Fibroblast of peridontal ligament (primary cell): ENCODE results near the gene NXF1.
"Not testable (repeated sequence)": the region's sequence is repeated elsewhere in the genome, so short reads cannot be mapped to it uniquely, and the experiment has no call there.

Source experiments
- DNase-seq: peaks from one replicate; pipeline ENCODE4 v3.0.0-alpha.2; 2010; ENCODE audit errors: extremely low read depth

Gene NXF1

GRCh38 chr11:62832336-62833234 is 27.3 kb upstream of the NXF1 start, which contains the start of gene TEX54:
Gene TEX54, minus strand, starts transcription at chr11:62832841.
- DNase-seq: no peak

GRCh38 chr11:62831520-62832335 is 26.5 kb upstream of the NXF1 start, which contains the start of gene STX5:
Gene STX5, minus strand, starts transcription at chr11:62832051. Its CDS starts 808 bp downstream, at chr11:62831243.
- DNase-seq: peak; percentile 98

GRCh38 chr11:62830904-62831519 is 25.8 kb upstream of the NXF1 start:
- no peak for DNase-seq

- DNase-seq: not testable (repeated sequence)
Measured at GRCh38 chr11:62828130-62828529, 22.9 kb upstream of the NXF1 start.

DNA sequence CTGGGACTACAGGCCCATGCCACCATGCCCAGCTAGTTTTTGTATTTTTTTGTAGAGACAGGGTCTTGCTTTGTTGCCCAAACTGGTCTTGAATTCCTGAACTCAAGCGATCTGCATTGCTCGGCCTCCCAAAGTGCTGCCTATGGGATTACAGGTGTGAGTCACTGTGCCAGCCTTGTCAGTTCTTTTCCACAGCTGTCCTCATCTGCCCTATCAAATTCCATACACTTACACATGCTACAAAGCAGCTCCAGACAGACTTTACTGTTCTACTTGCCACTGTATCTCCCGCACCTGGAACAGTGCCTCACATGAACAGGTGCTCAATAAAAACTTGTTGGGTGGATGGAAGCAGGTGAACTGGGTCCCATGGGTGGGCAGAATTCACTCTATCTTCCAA is 18.4 kb upstream of the NXF1 start:
- DNase-seq: no peak

DNA sequence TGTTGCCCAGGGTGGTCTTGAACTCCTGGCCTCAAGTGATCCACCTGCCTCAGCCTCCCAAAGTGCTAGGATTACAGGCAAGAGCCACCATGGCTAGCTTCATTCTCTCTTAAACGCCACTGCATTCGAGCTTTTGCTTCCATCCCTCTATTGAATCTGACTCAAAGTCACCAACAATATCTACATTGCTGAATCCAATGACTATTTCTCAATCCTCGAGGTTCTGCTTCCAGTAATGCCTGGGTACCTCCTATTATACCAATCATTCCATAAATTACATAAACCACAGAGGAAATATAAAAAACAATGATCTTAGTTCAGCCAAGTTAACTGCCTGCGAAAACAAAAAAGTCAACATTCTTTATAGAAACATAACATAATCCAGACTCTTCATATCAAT is 11.9 kb upstream of the NXF1 start:
- DNase-seq: no peak

GRCh38 chr11:62816557-62816956 is 11.3 kb upstream of the NXF1 start:
- no peak for DNase-seq

- no peak for DNase-seq
Measured at GRCh38 chr11:62811659-62812058, 6.4 kb upstream of the NXF1 start.

- no peak for DNase-seq
Measured at GRCh38 chr11:62810748-62811147, 5.5 kb upstream of the NXF1 start.

- DNase-seq: no peak
Measured at GRCh38 chr11:62806611-62807121, 1.4 kb upstream of the NXF1 start.

- DNase-seq: no peak
Measured at GRCh38 chr11:62805961-62806441, 761 bp upstream of the NXF1 start.

- DNase-seq: peak; percentile 60
Measured at GRCh38 chr11:62804310-62805075, 747 bp downstream of the NXF1 start.

DNA sequence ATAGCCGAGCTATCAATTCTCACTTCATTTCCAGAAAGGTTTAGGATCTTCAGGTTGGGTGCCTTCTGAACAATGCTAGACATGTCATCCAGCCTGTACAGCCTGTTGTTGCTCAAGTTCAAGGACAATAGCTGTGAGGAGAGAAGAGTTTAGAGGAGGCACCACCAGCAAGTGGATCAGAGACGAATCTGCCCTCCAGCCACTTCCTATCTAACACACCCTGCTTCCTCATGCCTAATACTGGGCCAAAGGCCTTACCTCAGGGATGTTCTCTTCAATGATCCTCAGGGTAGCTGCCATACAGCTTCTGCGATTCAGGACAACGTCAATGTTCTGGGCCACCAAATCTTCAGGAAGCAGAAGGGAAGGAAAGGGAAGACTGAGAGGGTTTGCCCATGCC is 4.2 kb downstream of the NXF1 start:
- no peak for DNase-seq

DNA sequence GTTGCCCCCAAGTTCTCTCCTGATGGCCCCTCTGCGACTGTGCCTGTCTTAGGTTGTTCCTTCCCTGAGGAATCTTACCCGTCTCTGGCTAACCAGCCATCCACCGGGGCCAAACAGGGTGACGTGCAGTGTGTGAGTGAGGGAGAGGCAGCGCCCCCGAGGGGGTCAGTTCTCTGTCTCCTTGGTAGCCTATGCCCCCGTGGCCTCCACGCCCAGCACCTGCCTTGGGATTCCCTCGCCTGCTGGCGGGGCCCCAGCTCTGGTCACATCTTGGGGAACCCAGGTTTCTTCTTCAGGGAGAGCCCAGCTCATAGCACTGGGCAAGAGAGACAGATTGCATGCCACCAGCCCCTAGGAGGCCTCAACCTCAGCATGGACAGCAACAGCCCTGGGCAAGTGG is 5.8 kb downstream of the NXF1 start:
- no peak for DNase-seq

GRCh38 chr11:62796281-62796680 is 9.0 kb downstream of the NXF1 start:
- no peak for DNase-seq

DNA sequence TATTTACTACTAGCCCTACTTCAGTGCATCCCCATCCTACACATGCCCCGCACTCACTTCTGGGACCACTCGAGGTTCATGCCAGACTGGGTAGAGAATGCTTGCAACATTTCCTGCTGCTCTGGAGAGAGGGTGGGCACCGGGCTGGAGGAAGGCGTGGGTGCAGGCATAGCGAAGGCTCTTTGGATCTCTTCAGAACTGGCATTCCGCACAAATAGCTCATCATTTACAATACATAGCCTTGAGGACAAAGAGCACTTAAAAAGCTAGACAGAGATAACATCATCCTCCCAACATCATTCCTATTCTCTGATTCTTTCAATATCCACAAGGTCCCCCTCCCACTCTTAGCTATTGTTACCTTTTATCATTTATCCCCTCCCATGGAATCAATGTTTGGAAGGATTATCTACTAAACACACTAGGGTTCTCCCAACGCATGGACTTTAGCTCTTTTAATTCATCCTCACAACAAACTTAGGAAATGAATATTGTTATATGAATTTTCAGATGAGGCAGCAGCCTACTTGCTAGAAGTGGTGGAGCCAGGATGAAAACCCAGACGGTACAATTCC is 11.0 kb downstream of the NXF1 start:
- DNase-seq: no peak

GRCh38 chr11:62792202-62792575 is 13.1 kb downstream of the NXF1 start:
- DNase-seq: no peak

DNA sequence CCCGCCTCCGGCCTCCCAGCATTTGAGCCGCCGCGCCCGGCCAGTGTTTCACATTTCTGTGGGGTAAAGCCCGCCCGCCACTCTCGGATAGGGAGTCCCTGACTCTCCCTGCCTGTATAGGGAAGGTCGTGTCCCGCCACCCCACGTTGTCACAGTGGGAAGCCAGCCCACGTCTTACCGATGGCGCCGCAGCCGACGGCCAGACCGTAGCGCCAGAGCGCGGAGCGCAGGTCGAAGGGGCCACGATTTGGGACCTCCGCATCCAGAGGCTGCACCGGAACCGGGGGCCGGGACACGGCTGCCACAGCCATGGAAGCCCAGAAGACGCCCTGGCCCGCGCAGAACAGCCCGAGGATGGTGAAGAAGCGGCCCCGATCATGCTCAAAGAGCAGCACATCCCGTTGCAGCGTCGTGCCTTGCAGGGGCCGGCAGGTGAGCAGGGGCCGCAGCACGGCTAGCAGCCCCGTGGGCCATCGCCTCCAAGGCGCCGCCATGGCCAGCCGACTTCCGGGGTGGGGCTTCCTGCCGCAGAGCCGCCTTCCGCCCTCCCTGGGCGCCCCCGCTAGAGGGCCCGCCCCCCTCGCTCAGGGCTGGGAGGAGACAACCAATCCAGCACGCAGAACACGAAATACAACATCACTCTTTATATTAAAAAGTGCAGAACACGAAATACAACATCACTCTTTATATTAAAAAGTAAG is 13.6 kb downstream of the NXF1 start, which contains the start of gene TMEM223:
Gene TMEM223, minus strand, starts transcription at position 506 of the 701 bp plus-strand sequence. Its CDS starts 12 bp downstream, at position 494.
- peak; percentile 59 for DNase-seq

DNA sequence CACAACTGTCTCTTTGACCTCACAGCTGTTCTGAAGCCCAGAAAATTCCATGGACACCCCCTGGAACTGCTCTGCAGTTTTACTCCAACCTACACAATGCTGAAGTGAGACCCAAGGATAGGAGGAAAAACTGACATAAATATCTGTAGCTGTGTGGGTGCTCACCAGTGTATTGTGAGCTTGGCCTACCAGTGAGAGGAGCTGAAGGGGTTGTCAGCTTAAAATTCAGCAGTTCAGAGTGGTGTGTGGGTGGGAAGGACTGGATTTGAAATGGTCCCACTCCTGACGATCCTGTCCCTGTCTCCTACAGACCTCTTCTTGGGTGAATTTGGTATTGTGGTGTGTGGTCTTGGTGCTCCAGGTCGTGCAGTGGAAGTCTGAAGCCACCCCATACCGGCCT is 15.7 kb downstream of the NXF1 start:
- DNase-seq: no peak

GRCh38 chr11:62788991-62789390 is 16.2 kb downstream of the NXF1 start:
- DNase-seq: no peak
